Measurements from ENCODE around the gene SNX25. TPM values are rescaled to one million over a fixed set of nuclear protein-coding genes. Genes with fewer than 3 reads are reported as not detected.
A peak's percentile ranks its signal among the peaks of the same experiment; 100 is the strongest.

The SNX25 gene
- total and polyA plus RNA-seq, 2 experiments from 2014 or later = 6.9 to 25.0 TPM

DNA sequence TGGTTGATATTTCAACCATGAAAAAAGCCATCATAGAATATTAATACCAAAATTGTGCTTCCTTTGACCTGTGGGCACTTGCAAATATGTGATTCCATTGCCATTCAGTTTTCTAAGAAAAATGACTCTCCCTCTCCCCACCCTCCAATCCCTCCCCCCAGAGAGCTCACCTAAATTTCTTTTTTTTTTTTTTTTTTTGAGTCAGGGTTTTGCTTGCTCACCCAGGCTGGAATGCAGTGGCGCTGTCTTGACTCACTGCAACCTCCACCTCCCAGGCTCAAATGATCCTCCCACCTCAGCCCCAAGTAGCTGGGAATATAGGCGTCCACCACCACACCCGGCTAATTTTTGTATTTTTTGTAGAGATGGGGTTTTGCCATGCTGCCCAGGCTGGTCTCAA lies 47.0 kb downstream of the SNX25 start:
- Histone ChIP-seq H3F3A (replicated peaks; ENCODE audit: low read depth) (no peaks in the 10 kb centered on the region), H3K36me3 (ENCODE audit: insufficient read depth) (no peaks in the 10 kb centered on the region), H3K9me2 (ENCODE audit: insufficient read depth) (no peaks in the 10 kb centered on the region), H3K4me2 (no peak overlapping the region), H3K27ac (ENCODE audit: low read depth) (no peak overlapping the region), H4K20me1 (replicated peaks; ENCODE audit: insufficient read depth) (no peaks in the 10 kb centered on the region), H3K79me2 (replicated peaks; ENCODE audit: insufficient read depth) (no peaks in the 10 kb centered on the region), H3K27me3 (ENCODE audit: insufficient read depth) (no peaks in the 10 kb centered on the region), H3K4me3 (no peak overlapping the region), H2AFZ (no peak overlapping the region), H3K4me1 (ENCODE audit: insufficient read depth) (peaks cover 16% of the 10 kb centered on the region; the same call in 1 of the 2 replicates)
- ATAC-seq (peak; percentile 38), DNase-seq (ENCODE audit: low spot score) (no peak)
- Mint-ChIP-seq H3K9me3 (no peaks in the 10 kb centered on the region), H3K4me3 (no peak overlapping the region), H3K27ac (peak overlapping the region; percentile 40; the same call in 1 of the 2 replicates), H3K27me3 (ENCODE audit: insufficient read depth, low read depth, poor library complexity) (no peaks in the 10 kb centered on the region), H3K36me3 (ENCODE audit: low read depth) (peaks cover 3% of the 10 kb centered on the region; the same call in 1 of the 3 replicates), H3K4me1 (peaks cover 33% of the 10 kb centered on the region)
- TF ChIP-seq STAT1 (IDR thresholded peaks at IDR 0.05; ENCODE audit: unreplicated experiment) (no peak), JUNB (IDR thresholded peaks at IDR 0.05; ENCODE audit: unreplicated experiment) (no peak), EZH2phosphoT487 (IDR thresholded peaks at IDR 0.05; ENCODE audit: unreplicated experiment) (no peak), ZNF331 (CRISPR knock-in tag; IDR thresholded peaks at IDR 0.05; ENCODE audit: low read depth) (no peak)
- TF ChIP-seq, protein P1, sequence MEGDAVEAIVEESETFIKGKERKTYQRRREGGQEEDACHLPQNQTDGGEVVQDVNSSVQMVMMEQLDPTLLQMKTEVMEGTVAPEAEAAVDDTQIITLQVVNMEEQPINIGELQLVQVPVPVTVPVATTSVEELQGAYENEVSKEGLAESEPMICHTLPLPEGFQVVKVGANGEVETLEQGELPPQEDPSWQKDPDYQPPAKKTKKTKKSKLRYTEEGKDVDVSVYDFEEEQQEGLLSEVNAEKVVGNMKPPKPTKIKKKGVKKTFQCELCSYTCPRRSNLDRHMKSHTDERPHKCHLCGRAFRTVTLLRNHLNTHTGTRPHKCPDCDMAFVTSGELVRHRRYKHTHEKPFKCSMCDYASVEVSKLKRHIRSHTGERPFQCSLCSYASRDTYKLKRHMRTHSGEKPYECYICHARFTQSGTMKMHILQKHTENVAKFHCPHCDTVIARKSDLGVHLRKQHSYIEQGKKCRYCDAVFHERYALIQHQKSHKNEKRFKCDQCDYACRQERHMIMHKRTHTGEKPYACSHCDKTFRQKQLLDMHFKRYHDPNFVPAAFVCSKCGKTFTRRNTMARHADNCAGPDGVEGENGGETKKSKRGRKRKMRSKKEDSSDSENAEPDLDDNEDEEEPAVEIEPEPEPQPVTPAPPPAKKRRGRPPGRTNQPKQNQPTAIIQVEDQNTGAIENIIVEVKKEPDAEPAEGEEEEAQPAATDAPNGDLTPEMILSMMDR (conservative IDR thresholded peaks at IDR 0.05; ENCODE audit: low read depth in 2 of 2) = no peak

DNA sequence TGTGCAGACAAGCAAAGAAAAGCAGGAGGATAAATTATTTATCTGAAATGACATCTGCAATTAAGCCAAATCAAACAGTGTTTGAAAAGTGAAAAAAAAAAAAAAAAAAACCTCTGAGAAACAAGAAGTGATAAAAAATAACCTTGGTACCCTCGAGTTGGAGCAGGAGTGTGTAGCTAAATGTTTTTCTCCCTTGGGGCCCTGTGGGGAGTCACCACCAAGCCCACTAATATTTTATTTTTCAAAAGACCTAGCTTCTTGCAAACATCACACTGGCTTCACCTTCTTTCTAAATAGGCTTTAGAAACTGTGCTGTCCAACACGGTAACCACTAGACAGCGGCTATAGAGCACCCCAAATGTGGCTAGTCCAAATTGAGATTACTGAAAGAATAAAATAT lies 47.7 kb downstream of the SNX25 start:
- Mint-ChIP-seq H3K4me1 (peaks cover 28% of the 10 kb centered on the region), H3K27ac (no peak overlapping the region), H3K4me3 (no peak overlapping the region), H3K36me3 (ENCODE audit: low read depth) (peaks cover 3% of the 10 kb centered on the region; the same call in 1 of the 3 replicates), H3K27me3 (ENCODE audit: insufficient read depth, low read depth, poor library complexity) (no peaks in the 10 kb centered on the region), H3K9me3 (no peaks in the 10 kb centered on the region)
- ATAC-seq (no peak), DNase-seq (ENCODE audit: low spot score) (no peak)
- Histone ChIP-seq H4K20me1 (replicated peaks; ENCODE audit: insufficient read depth) (no peaks in the 10 kb centered on the region), H3K27ac (ENCODE audit: low read depth) (no peak overlapping the region), H3K36me3 (ENCODE audit: insufficient read depth) (no peaks in the 10 kb centered on the region), H3K27me3 (ENCODE audit: insufficient read depth) (no peaks in the 10 kb centered on the region), H3K79me2 (replicated peaks; ENCODE audit: insufficient read depth) (no peaks in the 10 kb centered on the region), H3F3A (replicated peaks; ENCODE audit: low read depth) (no peaks in the 10 kb centered on the region), H2AFZ (no peak overlapping the region), H3K9me2 (ENCODE audit: insufficient read depth) (no peaks in the 10 kb centered on the region), H3K4me3 (no peak overlapping the region), H3K4me1 (ENCODE audit: insufficient read depth) (peaks cover 10% of the 10 kb centered on the region; the same call in 1 of the 2 replicates), H3K4me2 (no peak overlapping the region)
- TF ChIP-seq CREB1 (CRISPR knock-in tag; IDR thresholded peaks at IDR 0.05; ENCODE audit: low read depth) = no peak
- TF ChIP-seq, protein P2, sequence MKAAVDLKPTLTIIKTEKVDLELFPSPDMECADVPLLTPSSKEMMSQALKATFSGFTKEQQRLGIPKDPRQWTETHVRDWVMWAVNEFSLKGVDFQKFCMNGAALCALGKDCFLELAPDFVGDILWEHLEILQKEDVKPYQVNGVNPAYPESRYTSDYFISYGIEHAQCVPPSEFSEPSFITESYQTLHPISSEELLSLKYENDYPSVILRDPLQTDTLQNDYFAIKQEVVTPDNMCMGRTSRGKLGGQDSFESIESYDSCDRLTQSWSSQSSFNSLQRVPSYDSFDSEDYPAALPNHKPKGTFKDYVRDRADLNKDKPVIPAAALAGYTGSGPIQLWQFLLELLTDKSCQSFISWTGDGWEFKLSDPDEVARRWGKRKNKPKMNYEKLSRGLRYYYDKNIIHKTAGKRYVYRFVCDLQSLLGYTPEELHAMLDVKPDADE (IDR thresholded peaks at IDR 0.05) = no peak
- TF ChIP-seq, protein P3, sequence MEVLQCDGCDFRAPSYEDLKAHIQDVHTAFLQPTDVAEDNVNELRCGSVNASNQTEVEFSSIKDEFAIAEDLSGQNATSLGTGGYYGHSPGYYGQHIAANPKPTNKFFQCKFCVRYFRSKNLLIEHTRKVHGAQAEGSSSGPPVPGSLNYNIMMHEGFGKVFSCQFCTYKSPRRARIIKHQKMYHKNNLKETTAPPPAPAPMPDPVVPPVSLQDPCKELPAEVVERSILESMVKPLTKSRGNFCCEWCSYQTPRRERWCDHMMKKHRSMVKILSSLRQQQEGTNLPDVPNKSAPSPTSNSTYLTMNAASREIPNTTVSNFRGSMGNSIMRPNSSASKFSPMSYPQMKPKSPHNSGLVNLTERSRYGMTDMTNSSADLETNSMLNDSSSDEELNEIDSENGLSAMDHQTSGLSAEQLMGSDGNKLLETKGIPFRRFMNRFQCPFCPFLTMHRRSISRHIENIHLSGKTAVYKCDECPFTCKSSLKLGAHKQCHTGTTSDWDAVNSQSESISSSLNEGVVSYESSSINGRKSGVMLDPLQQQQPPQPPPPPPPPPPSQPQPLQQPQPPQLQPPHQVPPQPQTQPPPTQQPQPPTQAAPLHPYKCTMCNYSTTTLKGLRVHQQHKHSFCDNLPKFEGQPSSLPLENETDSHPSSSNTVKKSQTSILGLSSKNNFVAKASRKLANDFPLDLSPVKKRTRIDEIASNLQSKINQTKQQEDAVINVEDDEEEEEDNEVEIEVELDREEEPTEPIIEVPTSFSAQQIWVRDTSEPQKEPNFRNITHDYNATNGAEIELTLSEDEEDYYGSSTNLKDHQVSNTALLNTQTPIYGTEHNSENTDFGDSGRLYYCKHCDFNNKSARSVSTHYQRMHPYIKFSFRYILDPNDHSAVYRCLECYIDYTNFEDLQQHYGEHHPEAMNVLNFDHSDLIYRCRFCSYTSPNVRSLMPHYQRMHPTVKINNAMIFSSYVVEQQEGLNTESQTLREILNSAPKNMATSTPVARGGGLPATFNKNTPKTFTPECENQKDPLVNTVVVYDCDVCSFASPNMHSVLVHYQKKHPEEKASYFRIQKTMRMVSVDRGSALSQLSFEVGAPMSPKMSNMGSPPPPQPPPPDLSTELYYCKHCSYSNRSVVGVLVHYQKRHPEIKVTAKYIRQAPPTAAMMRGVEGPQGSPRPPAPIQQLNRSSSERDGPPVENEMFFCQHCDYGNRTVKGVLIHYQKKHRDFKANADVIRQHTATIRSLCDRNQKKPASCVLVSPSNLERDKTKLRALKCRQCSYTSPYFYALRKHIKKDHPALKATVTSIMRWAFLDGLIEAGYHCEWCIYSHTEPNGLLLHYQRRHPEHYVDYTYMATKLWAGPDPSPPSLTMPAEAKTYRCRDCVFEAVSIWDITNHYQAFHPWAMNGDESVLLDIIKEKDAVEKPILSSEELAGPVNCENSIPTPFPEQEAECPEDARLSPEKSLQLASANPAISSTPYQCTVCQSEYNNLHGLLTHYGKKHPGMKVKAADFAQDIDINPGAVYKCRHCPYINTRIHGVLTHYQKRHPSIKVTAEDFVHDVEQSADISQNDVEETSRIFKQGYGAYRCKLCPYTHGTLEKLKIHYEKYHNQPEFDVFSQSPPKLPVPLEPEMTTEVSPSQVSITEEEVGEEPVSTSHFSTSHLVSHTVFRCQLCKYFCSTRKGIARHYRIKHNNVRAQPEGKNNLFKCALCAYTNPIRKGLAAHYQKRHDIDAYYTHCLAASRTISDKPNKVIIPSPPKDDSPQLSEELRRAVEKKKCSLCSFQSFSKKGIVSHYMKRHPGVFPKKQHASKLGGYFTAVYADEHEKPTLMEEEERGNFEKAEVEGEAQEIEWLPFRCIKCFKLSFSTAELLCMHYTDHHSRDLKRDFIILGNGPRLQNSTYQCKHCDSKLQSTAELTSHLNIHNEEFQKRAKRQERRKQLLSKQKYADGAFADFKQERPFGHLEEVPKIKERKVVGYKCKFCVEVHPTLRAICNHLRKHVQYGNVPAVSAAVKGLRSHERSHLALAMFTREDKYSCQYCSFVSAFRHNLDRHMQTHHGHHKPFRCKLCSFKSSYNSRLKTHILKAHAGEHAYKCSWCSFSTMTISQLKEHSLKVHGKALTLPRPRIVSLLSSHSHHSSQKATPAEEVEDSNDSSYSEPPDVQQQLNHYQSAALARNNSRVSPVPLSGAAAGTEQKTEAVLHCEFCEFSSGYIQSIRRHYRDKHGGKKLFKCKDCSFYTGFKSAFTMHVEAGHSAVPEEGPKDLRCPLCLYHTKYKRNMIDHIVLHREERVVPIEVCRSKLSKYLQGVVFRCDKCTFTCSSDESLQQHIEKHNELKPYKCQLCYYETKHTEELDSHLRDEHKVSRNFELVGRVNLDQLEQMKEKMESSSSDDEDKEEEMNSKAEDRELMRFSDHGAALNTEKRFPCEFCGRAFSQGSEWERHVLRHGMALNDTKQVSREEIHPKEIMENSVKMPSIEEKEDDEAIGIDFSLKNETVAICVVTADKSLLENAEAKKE (CRISPR knock-in tag; IDR thresholded peaks at IDR 0.05) = no peak
- no peak for TF ChIP-seq ZNF114 (CRISPR knock-in tag; IDR thresholded peaks at IDR 0.05)
- TF ChIP-seq STAT1 (IDR thresholded peaks at IDR 0.05; ENCODE audit: unreplicated experiment) = no peak
- TF ChIP-seq, protein P4, sequence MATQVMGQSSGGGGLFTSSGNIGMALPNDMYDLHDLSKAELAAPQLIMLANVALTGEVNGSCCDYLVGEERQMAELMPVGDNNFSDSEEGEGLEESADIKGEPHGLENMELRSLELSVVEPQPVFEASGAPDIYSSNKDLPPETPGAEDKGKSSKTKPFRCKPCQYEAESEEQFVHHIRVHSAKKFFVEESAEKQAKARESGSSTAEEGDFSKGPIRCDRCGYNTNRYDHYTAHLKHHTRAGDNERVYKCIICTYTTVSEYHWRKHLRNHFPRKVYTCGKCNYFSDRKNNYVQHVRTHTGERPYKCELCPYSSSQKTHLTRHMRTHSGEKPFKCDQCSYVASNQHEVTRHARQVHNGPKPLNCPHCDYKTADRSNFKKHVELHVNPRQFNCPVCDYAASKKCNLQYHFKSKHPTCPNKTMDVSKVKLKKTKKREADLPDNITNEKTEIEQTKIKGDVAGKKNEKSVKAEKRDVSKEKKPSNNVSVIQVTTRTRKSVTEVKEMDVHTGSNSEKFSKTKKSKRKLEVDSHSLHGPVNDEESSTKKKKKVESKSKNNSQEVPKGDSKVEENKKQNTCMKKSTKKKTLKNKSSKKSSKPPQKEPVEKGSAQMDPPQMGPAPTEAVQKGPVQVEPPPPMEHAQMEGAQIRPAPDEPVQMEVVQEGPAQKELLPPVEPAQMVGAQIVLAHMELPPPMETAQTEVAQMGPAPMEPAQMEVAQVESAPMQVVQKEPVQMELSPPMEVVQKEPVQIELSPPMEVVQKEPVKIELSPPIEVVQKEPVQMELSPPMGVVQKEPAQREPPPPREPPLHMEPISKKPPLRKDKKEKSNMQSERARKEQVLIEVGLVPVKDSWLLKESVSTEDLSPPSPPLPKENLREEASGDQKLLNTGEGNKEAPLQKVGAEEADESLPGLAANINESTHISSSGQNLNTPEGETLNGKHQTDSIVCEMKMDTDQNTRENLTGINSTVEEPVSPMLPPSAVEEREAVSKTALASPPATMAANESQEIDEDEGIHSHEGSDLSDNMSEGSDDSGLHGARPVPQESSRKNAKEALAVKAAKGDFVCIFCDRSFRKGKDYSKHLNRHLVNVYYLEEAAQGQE (IDR thresholded peaks at IDR 0.05; ENCODE audit: unreplicated experiment) = no peak

All from GM23338 (cell line).